Nucleus accumbens (tissue), 56 donors: Measurements from ENCODE around the gene SDK1.
"Not testable (repeated sequence)": the region's sequence is repeated elsewhere in the genome, so short reads cannot be mapped to it uniquely, and the experiment has no call there.

Source experiments
- DNase-seq, 56 donors: peaks; one replicate each; lab custom pipeline; 2025; lab: John Stamatoyannopoulos, UW

Gene SDK1

DNA sequence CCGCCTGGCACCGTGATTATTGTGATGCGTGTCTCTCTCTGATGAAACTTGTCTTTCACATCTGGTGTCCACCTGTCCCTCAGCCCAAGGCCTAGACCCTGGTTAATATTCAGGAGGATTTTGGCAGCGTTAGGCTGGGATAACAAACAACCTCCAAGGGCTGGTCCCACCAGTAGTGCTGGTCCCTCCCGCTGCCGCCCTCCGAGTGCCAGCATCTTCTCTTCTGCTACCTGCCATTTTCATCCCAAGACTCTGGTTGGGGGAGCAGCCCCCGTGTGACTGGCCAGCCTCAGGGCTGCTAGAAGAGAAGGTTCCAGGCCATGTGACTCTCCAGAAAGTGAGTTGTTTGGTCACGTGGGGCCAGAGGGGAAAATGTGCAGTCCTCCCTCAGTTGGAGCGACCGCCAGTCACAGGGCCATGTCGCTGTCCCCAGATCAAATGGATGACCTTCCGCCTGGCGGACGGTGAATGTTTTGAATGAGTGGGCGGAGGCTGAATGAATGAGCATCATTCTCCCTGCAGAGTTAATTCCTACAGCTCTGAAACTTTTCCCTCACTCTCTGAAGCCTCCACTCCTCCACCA is 901.2 kb downstream of the SDK1 start:
- DNase-seq, result no peak

- DNase-seq, result no peak
Measured at GRCh38 chr7:4202954-4203353, 901.9 kb downstream of the SDK1 start.

GRCh38 chr7:4203626-4204512 is 902.8 kb downstream of the SDK1 start:
- DNase-seq, result no peak

- DNase-seq, result no peak
Measured at GRCh38 chr7:4204513-4205165, 903.6 kb downstream of the SDK1 start.

- DNase-seq, result no peak
Measured at GRCh38 chr7:4205828-4206227, 904.8 kb downstream of the SDK1 start.

- DNase-seq, result no peak
Measured at GRCh38 chr7:4207011-4207410, 906.0 kb downstream of the SDK1 start.

- no peak for DNase-seq
Measured at GRCh38 chr7:4208086-4208485, 907.0 kb downstream of the SDK1 start.

DNA sequence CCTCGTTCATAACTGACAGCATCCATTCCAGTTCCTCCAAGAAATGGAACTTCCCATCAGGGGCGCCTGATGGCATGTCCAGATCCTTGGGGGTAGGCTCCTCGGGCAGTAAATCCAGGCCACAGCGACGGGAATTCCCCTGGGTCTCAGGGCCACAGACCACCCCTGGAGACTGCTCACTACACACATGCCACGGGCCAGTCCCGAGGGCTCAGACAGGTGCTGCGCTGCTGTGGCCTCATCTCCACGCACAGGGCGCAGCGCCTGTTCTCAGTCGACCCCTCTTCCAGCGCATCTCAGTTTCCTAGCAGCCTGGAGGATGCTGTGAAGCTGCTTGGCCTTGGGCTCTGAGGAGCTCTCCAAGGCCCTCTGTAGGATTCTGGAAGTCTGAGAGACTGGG is 907.5 kb downstream of the SDK1 start:
- DNase-seq, result no peak

DNA sequence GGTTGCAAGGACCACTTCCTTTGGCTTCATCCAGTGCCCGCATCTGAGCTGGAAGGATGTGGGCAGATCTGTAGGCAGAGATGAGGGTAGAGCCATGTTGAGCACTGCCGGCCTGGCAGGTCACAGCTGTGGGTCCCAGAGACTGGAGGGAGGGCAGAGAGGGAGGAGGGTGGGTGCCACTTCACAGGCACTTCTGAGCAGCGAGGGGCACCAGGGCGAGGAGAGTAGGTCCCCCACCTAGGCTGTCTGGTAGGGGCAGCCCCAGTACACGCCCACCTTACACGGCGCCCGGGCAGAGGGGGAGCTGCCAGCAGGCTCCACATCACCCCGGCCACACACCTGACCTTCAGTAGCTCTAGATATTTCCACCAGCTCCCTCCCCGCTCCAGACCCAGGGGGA is 908.1 kb downstream of the SDK1 start:
- no peak for DNase-seq

- DNase-seq, result no peak
Measured at GRCh38 chr7:4209966-4210365, 908.9 kb downstream of the SDK1 start.

GRCh38 chr7:4210821-4211220 is 909.8 kb downstream of the SDK1 start:
- no peak for DNase-seq

DNA sequence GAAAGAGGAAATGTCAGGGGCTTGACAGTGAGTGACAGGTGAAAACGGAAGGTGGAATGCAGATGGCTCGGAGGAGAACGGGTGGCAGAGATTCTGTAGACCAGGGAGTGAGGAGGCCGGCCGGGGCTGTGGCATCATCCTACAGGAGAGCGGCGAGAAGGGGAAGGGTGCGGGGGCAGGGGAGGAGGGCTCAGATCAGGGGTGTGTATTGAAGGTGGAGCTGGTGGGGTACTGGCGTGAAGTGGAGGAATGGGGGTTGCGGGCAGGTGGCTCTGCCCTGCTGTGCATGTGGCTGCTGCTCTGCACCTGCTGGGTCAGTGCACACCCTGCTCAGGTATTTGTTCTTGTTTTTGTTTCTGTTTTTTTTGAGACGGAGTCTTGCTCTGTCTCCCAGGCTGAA is 910.2 kb downstream of the SDK1 start:
- no peak for DNase-seq

- DNase-seq, result no peak
Measured at GRCh38 chr7:4212376-4212775, 911.3 kb downstream of the SDK1 start.

DNA sequence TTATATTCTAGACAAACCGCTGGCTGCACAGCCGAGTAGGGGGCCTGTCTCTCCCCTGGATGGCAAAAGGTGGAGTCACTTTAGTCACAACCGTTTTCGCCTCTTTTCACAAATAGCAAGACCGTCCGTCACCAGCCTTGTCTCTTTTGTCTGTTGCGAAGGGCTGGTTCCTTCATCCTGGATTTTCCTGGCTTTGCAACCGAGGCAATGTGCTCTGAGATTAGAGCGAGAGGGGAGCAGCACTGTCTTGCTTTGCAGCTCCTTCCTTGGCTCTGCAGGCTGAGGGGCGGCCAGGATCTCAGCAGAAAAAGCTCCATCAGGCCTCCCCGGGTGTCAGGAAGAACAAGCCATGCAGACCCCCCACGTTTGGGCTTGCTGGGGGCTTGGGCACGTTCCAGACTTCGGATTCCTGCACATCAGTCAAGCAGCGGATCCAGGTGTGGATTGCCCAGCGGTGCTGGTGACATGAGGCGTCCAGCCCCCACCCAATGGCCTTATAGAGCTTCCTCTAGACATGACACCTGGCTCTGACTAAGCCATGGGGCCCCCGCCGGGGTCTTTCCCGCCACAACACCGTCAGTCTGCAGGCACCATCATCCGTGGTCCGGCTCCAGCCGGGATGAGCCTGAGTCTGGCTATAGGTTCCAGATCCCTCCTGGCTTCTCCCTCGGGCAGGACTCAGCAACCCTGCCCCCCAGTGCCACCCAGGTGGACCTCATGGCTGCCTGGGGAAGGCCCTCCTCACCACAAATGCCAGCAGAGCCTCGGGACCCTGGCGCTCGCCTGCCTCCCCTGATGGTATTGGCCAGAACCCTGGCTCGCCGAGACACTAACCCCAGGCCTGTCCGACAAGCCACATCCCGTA is 913.5 kb downstream of the SDK1 start:
- no peak for DNase-seq

DNA sequence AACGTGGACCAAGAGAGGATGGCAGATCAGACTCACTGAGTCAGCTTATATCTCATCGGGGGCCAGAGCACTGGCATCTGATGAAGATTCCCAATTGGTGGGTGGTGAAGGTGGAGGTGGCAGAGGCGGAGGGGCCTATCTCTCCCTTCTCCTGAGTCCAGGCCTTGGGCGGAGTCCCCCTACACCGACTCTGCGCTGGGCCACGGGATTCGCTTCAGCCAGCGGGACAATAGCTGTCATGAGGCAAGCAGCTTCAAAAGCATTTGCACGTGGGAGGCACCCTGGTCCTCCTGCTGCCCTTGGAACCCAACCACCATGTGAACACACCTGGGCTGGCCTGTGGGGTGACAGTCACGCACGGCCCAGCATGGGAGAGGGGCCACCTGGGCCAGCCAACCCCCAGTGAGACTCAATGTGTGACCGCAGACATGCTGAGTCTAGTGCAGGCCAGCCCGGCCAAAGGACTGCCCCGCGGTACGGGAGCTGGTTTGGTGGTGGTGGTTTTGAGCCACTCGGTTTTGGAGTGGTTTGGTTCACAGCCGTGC is 914.2 kb downstream of the SDK1 start:
- DNase-seq, result no peak

GRCh38 chr7:4216016-4216415 is 915.0 kb downstream of the SDK1 start:
- no peak for DNase-seq

DNA sequence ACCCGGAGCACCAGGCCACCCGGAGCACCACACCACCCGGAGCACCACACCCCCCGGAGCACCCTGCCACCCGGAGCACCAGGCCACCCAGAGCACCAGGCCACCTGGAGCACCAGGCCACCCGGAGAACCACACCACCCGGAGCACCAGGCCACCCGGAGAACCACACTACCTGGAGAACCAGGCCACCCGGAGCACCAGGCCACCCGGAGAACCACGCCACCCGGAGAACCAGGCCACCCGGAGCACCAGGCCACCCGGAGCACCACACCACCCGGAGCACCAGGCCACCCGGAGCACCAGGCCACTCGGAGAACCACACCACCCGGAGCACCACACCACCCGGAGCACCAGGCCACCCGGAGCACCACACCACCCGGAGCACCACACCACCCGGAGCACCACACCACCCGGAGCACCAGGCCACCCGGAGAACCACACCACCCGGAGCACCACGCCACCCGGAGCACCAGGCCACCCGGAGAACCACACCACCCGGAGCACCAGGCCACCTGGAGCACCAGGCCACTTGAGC is 916.1 kb downstream of the SDK1 start:
- DNase-seq, result not testable (repeated sequence)

DNA sequence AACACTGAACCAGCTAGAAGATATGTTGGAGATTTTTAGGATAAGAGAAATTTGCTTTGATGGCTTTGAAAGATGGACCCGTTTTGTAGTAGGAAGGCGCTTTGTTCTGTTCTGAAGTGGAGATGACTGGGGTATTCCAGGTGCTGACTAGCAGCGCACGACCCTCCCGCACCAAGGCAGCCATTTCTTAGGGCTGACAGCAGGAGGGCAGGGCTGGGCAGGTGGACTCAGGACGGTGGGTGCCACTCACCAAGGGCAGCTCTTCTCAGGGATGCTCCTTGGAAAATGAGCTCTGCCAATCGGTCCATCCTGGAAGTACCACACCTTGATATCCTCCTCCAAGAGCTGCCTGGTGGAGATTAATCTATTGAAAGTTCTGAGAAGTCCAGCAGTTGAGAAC is 917.4 kb downstream of the SDK1 start:
- DNase-seq, result no peak

- DNase-seq, result no peak
Measured at GRCh38 chr7:4220011-4220410, 919.0 kb downstream of the SDK1 start.

DNA sequence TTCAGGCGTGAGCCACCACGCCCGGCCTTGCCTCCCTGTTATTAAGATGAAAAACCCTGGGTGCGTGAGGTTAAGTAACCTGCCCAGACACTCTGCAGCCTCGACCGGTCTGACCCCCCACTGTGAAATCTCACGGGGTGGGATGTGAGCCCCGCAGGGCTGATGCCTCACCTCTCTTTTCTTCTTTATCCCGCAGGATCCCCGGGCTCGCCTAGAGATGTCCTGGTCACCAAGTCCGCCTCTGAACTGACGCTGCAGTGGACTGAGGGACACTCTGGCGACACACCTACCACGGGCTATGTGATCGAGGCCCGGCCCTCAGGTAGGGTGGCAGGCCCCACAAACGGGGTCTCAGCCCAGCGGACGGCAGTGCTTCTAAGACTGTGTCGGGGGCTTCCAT is 920.0 kb downstream of the SDK1 start:
- no peak for DNase-seq
